ENCODE results near the gene SCRN3. TPM values are rescaled to one million over a fixed set of nuclear protein-coding genes. Genes with fewer than 3 reads are reported as not detected.

Gene SCRN3
- total and polyA plus RNA-seq, 2 of the 4 experiments (the other 2 are of a cell fraction) = 9.9 to 11.4 TPM

DNA sequence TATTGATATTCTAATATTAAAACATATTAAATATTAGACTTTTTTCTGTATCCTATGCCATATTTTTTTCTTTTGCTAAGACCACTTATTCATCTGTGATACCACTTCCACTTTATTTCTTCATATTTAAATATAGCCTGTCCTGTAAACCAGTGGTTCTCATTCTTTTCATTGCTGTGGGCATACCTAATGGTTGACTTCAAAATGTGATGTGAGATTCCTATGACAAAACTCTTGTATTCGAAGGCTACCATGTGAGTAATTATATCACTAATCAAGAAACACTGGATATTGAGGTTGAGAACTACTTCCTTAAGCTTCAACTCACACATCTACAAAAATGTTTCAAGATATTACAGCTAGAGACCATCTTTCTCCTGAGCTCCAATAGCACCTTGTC is 3.6 kb downstream of the SCRN3 start:
- ChIA-PET POLR2A (ENCODE audit: unreplicated experiment) (no interaction called here), CTCF (no interaction called here)
- intact Hi-C loops (cut with micrococcal nuclease) = no loop called here

More for the DNA sequence above, 3.6 kb downstream of the SCRN3 start:
- Histone ChIP-seq H3K9ac (ENCODE audit: low read depth, low read length) (no peak overlapping the region), H3K9me3 (ENCODE audit: control insufficient read depth, insufficient read depth, low read length) (no peaks in the 10 kb centered on the region), H3K79me1 (ENCODE audit: low read depth in 1 of 2, low read length in 2 of 2) (peaks cover 2 to 11% of the 10 kb centered on the region in 2 experiments; a peak in 3 of 4 replicates), H4K20me1 (ENCODE audit: insufficient read depth, low read length) (no peaks in the 10 kb centered on the region), H3K4me2 (ENCODE audit: low read depth, low read length) (no peak overlapping the region), H3K14ac (replicated peaks; ENCODE audit: low read depth, low read length) (0 out of 2 replicates have a peak overlapping the region, but pooled peaks have one; percentile 19), H4K5ac (ENCODE audit: low read depth, low read length) (no peak overlapping the region), H3K23ac (ENCODE audit: low read depth, low read length) (no peak overlapping the region), H3K36me3 (ENCODE audit: control insufficient read depth, insufficient read depth, low read length) (no peaks in the 10 kb centered on the region), H3K4me3 (ENCODE audit: insufficient read depth, low read depth, low read length) (no peak overlapping the region), H2BK15ac (ENCODE audit: low read depth, low read length) (no peak overlapping the region), H2AK9ac (replicated peaks; ENCODE audit: low read depth, low read length, poor library complexity) (no peak overlapping the region), H2AK5ac (ENCODE audit: low read depth, low read length) (no peak overlapping the region), H2BK20ac (ENCODE audit: low read depth, low read length) (no peak overlapping the region), H3K18ac (ENCODE audit: low read depth, low read length) (no peak overlapping the region), H3K4me1 (ENCODE audit: control insufficient read depth, insufficient read depth, low read length) (peaks cover 1% of the 10 kb centered on the region; the same call in 1 of the 2 replicates), H2AFZ (replicated peaks; ENCODE audit: low read length, poor library complexity) (no peak overlapping the region), H2BK120ac (ENCODE audit: low read depth, low read length) (no peak overlapping the region), H3K27ac (ENCODE audit: insufficient read depth, low read length) (no peak overlapping the region), H4K8ac (ENCODE audit: low read depth in 2 of 2, low read length in 2 of 2) (no peak overlapping the region), H3K4ac (ENCODE audit: low read depth, low read length) (no peak overlapping the region), H4K91ac (ENCODE audit: insufficient read depth, low read depth, low read length) (no peak overlapping the region), H3K27me3 (ENCODE audit: control insufficient read depth, insufficient read depth, low read length) (no peaks in the 10 kb centered on the region), H3K56ac (ENCODE audit: extremely low read depth, insufficient read depth, low read length) (no peak overlapping the region), H2BK5ac (ENCODE audit: low read depth, low read length, poor library complexity, severe bottlenecking) (peak overlapping the region; percentile 76), H3K9me1 (ENCODE audit: insufficient read depth, low read length) (no peaks in the 10 kb centered on the region)
- no CpG with 5 or more reads among the region's 1 CpG for WGBS, 2 experiments (ENCODE audit: extremely low coverage in 2 of 2, insufficient read length in 1 of 2)
- no peak for ATAC-seq (ENCODE audit: low read depth)
- TF ChIP-seq RAD21 (IDR thresholded peaks at IDR 0.05; ENCODE audit: low read length) = no peak
- TF ChIP-seq, protein P1, sequence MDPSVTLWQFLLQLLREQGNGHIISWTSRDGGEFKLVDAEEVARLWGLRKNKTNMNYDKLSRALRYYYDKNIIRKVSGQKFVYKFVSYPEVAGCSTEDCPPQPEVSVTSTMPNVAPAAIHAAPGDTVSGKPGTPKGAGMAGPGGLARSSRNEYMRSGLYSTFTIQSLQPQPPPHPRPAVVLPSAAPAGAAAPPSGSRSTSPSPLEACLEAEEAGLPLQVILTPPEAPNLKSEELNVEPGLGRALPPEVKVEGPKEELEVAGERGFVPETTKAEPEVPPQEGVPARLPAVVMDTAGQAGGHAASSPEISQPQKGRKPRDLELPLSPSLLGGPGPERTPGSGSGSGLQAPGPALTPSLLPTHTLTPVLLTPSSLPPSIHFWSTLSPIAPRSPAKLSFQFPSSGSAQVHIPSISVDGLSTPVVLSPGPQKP (IDR thresholded peaks at IDR 0.05; ENCODE audit: borderline replicate concordance, low read depth, low read length) = no peak
- TF ChIP-seq, protein P2, sequence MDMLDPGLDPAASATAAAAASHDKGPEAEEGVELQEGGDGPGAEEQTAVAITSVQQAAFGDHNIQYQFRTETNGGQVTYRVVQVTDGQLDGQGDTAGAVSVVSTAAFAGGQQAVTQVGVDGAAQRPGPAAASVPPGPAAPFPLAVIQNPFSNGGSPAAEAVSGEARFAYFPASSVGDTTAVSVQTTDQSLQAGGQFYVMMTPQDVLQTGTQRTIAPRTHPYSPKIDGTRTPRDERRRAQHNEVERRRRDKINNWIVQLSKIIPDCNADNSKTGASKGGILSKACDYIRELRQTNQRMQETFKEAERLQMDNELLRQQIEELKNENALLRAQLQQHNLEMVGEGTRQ (IDR thresholded peaks at IDR 0.05; ENCODE audit: low read depth, low read length) = no peak
- dilution Hi-C loops (cut with HindIII; ENCODE audit: low sequenced_read_pairs, unreplicated experiment) (no loop called here), in situ Hi-C loops (cut with MboI; ENCODE audit: low sequenced_read_pairs) (no loop called here)
- peak; percentile 54 for DNase-seq
- BruUV-seq (replicated peaks) = no TSS peak

Data from IMR-90 (cell line).